ENCODE measurements around the gene AKAP11. TPM values are rescaled to one million over a fixed set of nuclear protein-coding genes. Genes with fewer than 3 reads are reported as not detected.

The AKAP11 gene
- total and polyA plus RNA-seq, 4 experiments from 2014 or later, result 2.7 to 42.6 (median 22.3) TPM

DNA sequence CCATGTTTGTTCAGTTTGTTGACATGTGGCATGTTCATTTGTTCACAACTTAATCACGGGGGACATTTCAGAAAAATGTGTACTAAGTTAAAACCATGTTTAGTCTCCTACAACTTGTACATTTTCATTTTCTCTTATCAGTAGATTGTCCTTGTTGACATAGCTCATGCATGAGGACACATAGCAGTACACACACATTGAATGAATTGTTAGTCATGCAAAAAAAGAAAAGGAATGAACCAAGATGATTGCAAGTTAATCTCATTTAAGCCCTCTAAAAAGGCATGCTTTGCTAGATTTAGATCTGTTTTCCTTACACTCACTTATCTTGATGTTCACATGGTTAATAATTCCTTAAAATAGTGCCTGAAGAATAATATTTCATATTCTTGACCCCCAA, 38.2 kb upstream of the AKAP11 start:
- H3K4me1 ChIP-seq (ENCODE audit: insufficient read depth, low read length), result no peaks in the 10 kb centered on the region
- H3K27ac ChIP-seq (ENCODE audit: low read depth, low read length), result no peak overlapping the region
- no peak overlapping the region for H3K4me3 Mint-ChIP-seq
- intact Hi-C loops (cut with micrococcal nuclease), result no loop called here
- H3K27me3 Mint-ChIP-seq, result no peaks in the 10 kb centered on the region
- H3K4me1 Mint-ChIP-seq, result peaks cover 0 to 1% (median 0%) of the 10 kb centered on the region in 4 donors
- no peak overlapping the region for H3K4me3 ChIP-seq (ENCODE audit: low read length in 2 of 2)
- no peak for DNase-seq
- ChIA-PET POLR2A (ENCODE audit: partially characterized antibody) (no interaction called here), CTCF (ENCODE audit: partially characterized antibody) (no interaction called here)
- no peaks in the 10 kb centered on the region for H3K36me3 ChIP-seq (ENCODE audit: insufficient read depth, low read length)
- H3K27ac Mint-ChIP-seq, result no peak overlapping the region
- no peaks in the 10 kb centered on the region for H3K9me3 Mint-ChIP-seq
- no peaks in the 10 kb centered on the region for H3K27me3 ChIP-seq (ENCODE audit: insufficient read depth, low read length)
- peaks cover 14 to 18% of the 10 kb centered on the region in 2 donors for H3K36me3 Mint-ChIP-seq
- H3K9me3 ChIP-seq (ENCODE audit: control insufficient read depth in 1 of 2, low read length in 2 of 2), result no peaks in the 10 kb centered on the region

DNA sequence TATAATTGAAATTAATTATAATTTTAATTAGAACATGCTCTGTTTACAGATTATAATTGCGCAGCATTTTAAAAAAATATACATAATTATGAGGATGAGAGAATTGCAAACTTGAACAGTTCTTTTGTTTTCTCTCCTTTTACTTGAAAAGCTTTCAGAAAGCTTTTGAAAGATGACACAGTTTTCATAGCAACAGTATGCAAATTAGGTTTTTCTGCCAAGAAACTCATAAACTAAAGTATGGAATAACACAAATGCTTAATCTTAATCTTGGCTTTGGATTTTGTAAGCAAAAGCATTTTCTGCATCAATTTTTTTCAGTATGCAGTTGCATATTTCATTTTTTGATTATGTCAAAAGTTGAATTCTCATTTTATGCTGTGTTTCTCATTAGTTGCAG, 32.8 kb upstream of the AKAP11 start:
- Histone ChIP-seq H3K36me3 (ENCODE audit: insufficient read depth, low read length) (no peaks in the 10 kb centered on the region), H3K27me3 (ENCODE audit: insufficient read depth, low read length) (no peaks in the 10 kb centered on the region), H3K27ac (ENCODE audit: low read depth, low read length) (no peak overlapping the region), H3K4me3 (ENCODE audit: low read length in 2 of 2) (no peak overlapping the region), H3K9me3 (ENCODE audit: control insufficient read depth in 1 of 2, low read length in 2 of 2) (no peaks in the 10 kb centered on the region), H3K4me1 (ENCODE audit: insufficient read depth, low read length) (no peaks in the 10 kb centered on the region)
- H3K36me3 Mint-ChIP-seq, result peaks cover 0 to 22% of the 10 kb centered on the region in 2 donors
- H3K27me3 Mint-ChIP-seq, result no peaks in the 10 kb centered on the region
- H3K27ac Mint-ChIP-seq, result no peak overlapping the region
- intact Hi-C loops (cut with micrococcal nuclease), result no loop called here
- ChIA-PET POLR2A (ENCODE audit: partially characterized antibody) (no interaction called here), CTCF (ENCODE audit: partially characterized antibody) (interaction anchor here (0.6 kb wide), 1 partner anchor 13 kb away, joined by 3 read pairs; no protein-coding TSS in a partner anchor)
- DNase-seq, result no peak
- H3K4me3 Mint-ChIP-seq, result no peak overlapping the region
- H3K9me3 Mint-ChIP-seq, result no peaks in the 10 kb centered on the region
- H3K4me1 Mint-ChIP-seq, result peaks cover 0 to 1% (median 0%) of the 10 kb centered on the region in 4 donors

DNA sequence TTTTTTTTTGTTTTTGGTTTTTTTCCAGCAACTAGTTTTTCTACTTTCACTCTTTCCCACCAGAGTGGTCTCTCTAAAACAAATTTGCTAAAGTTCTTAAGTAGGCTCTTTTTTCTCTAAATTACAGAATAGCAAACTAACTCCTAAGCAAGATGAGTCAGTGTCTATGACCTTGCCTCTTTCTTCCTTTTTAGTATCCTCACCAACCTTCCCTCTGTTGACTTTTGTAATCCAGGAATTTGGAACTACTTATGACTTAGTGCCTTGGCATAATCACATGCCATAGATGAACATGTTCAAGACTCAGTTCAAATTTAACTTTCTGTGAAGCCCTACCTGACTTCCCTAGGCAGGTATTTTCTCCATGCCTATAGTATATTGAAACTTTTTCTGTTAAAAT, 32.3 kb upstream of the AKAP11 start:
- intact Hi-C loops (cut with micrococcal nuclease), result no loop called here
- no peaks in the 10 kb centered on the region for H3K9me3 ChIP-seq (ENCODE audit: control insufficient read depth in 1 of 2, low read length in 2 of 2)
- POLR2A ChIA-PET (ENCODE audit: partially characterized antibody), result no interaction called here
- peaks cover 0 to 1% (median 0%) of the 10 kb centered on the region in 4 donors for H3K4me1 Mint-ChIP-seq
- H3K36me3 Mint-ChIP-seq, result peaks cover 0 to 22% of the 10 kb centered on the region in 2 donors
- H3K4me3 Mint-ChIP-seq, result no peak overlapping the region
- H3K27me3 Mint-ChIP-seq, result no peaks in the 10 kb centered on the region
- no peaks in the 10 kb centered on the region for H3K27me3 ChIP-seq (ENCODE audit: insufficient read depth, low read length)
- CTCF ChIA-PET (ENCODE audit: partially characterized antibody), result no interaction called here
- H3K27ac ChIP-seq (ENCODE audit: low read depth, low read length), result no peak overlapping the region
- no peaks in the 10 kb centered on the region for H3K4me1 ChIP-seq (ENCODE audit: insufficient read depth, low read length)
- H3K4me3 ChIP-seq (ENCODE audit: low read length in 2 of 2), result no peak overlapping the region
- H3K27ac Mint-ChIP-seq, result no peak overlapping the region
- DNase-seq, result no peak
- no peaks in the 10 kb centered on the region for H3K36me3 ChIP-seq (ENCODE audit: insufficient read depth, low read length)
- H3K9me3 Mint-ChIP-seq, result no peaks in the 10 kb centered on the region

DNA sequence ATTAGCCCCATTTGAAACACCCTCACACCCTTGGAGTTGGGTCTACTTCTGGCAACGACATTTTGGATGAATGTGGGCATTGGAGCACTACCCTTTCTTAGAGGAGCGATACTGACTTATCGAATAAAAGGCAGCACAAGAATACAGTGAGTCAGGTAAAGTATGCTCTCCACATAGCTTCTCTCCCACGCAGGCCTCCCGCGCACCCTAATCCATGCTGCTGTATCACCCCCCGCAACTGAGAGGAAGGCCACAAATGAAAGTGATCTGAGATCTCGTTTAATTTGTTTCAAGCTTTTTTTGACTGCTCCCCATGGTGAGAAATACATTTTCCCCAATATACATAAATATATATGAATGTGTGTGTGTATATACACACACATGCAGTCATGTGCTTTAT, 25.4 kb upstream of the AKAP11 start:
- intact Hi-C loops (cut with micrococcal nuclease), result no loop called here
- Histone ChIP-seq H3K4me3 (ENCODE audit: low read length in 2 of 2) (no peak overlapping the region), H3K27me3 (ENCODE audit: insufficient read depth, low read length) (no peaks in the 10 kb centered on the region), H3K9me3 (ENCODE audit: control insufficient read depth in 1 of 2, low read length in 2 of 2) (no peaks in the 10 kb centered on the region), H3K27ac (ENCODE audit: low read depth, low read length) (no peak overlapping the region), H3K4me1 (ENCODE audit: insufficient read depth, low read length) (no peaks in the 10 kb centered on the region), H3K36me3 (ENCODE audit: insufficient read depth, low read length) (no peaks in the 10 kb centered on the region)
- DNase-seq, result no peak
- H3K4me1 Mint-ChIP-seq, result no peaks in the 10 kb centered on the region
- CTCF ChIA-PET (ENCODE audit: partially characterized antibody), result no interaction called here
- peaks cover 0 to 16% of the 10 kb centered on the region in 2 donors for H3K36me3 Mint-ChIP-seq
- POLR2A ChIA-PET (ENCODE audit: partially characterized antibody), result no interaction called here
- H3K27me3 Mint-ChIP-seq, result no peaks in the 10 kb centered on the region
- no peak overlapping the region for H3K4me3 Mint-ChIP-seq
- peak overlapping the region in 1 of 7 donors; percentile 30 for H3K27ac Mint-ChIP-seq
- no peaks in the 10 kb centered on the region for H3K9me3 Mint-ChIP-seq

DNA sequence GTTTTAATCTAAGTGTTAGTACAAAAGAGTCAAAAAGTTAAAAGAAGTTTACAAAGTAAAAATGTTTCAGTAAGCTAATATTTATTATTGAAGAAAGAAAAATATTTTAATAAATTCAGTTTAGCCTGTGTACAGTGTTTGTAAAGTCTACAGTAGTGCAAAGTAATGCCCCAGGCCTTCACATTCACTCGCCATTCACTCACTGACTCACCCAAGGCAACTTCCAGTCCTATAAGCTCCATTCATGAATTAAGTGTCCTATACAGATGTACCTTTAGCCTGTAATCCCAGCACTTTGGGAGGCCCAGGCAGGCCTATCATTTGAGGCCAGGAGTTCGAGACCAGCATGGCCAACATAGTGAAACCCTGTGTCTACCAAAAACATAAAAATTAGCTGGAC, 24.1 kb upstream of the AKAP11 start:
- H3K27ac ChIP-seq (ENCODE audit: low read depth, low read length), result no peak overlapping the region
- no peak for DNase-seq
- no peak overlapping the region for H3K4me3 ChIP-seq (ENCODE audit: low read length in 2 of 2)
- Mint-ChIP-seq H3K27me3 (no peaks in the 10 kb centered on the region), H3K9me3 (no peaks in the 10 kb centered on the region), H3K36me3 (peaks cover 0 to 11% of the 10 kb centered on the region in 2 donors), H3K4me3 (no peak overlapping the region), H3K27ac (no peak overlapping the region), H3K4me1 (no peaks in the 10 kb centered on the region)
- POLR2A ChIA-PET (ENCODE audit: partially characterized antibody), result no interaction called here
- CTCF ChIA-PET (ENCODE audit: partially characterized antibody), result no interaction called here
- no peaks in the 10 kb centered on the region for H3K36me3 ChIP-seq (ENCODE audit: insufficient read depth, low read length)
- H3K4me1 ChIP-seq (ENCODE audit: insufficient read depth, low read length), result no peaks in the 10 kb centered on the region
- H3K9me3 ChIP-seq (ENCODE audit: control insufficient read depth in 1 of 2, low read length in 2 of 2), result no peaks in the 10 kb centered on the region
- intact Hi-C loops (cut with micrococcal nuclease), result no loop called here
- H3K27me3 ChIP-seq (ENCODE audit: insufficient read depth, low read length), result no peaks in the 10 kb centered on the region

DNA sequence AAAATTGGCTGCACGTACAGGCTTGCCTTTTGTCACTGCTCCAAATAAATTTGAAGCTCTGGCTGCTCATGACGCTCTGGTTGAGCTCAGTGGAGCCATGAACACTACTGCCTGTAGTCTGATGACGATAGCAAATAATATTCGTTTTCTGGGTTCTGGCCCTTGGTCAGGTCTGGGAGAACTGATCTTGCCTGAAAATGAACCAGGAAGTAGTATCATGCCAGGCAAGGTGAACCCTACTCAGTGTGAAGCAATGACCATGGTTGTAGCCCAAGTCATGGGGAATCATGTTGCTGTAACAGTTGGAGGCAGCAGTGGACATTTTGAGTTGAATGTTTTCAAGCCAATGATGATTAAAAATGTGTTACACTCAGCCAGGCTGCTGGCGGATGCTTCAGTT, 16.1 kb upstream of the AKAP11 start:
- H3K36me3 ChIP-seq (ENCODE audit: insufficient read depth, low read length), result no peaks in the 10 kb centered on the region
- Mint-ChIP-seq H3K9me3 (no peaks in the 10 kb centered on the region), H3K27ac (no peak overlapping the region), H3K27me3 (peaks cover 2% of the 10 kb centered on the region in 2 donors), H3K4me1 (no peaks in the 10 kb centered on the region), H3K36me3 (no peaks in the 10 kb centered on the region), H3K4me3 (no peak overlapping the region)
- DNase-seq, result no peak
- POLR2A ChIA-PET (ENCODE audit: partially characterized antibody), result no interaction called here
- H3K27me3 ChIP-seq (ENCODE audit: insufficient read depth, low read length), result no peaks in the 10 kb centered on the region
- no peak overlapping the region for H3K4me3 ChIP-seq (ENCODE audit: low read length in 2 of 2)
- H3K4me1 ChIP-seq (ENCODE audit: insufficient read depth, low read length), result no peaks in the 10 kb centered on the region
- CTCF ChIA-PET (ENCODE audit: partially characterized antibody), result no interaction called here
- no peak overlapping the region for H3K27ac ChIP-seq (ENCODE audit: low read depth, low read length)
- intact Hi-C loops (cut with micrococcal nuclease), result no loop called here
- H3K9me3 ChIP-seq (ENCODE audit: control insufficient read depth in 1 of 2, low read length in 2 of 2), result no peaks in the 10 kb centered on the region

DNA sequence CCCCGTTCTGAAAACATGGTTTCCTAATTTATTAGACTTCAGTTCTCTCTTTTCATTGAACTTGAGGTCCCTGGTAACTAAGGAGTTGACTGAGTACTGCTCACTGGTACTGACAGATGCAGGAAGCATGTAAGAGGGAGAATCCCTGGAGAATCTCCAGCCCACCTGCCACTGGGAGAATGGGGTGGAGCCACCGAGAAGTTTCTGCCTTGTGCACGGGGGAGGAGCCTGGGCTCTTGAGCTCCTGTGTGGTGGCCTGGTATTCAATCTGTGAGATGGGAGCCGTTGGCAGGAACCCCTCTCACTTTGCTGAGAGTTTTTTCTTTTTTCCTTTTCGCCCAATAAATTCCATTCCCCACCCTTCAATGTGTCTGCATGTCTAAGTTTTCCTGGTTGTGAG, 13.2 kb upstream of the AKAP11 start:
- no peak overlapping the region for H3K4me3 ChIP-seq (ENCODE audit: low read length in 2 of 2)
- H3K36me3 Mint-ChIP-seq, result no peaks in the 10 kb centered on the region
- no peak overlapping the region for H3K27ac Mint-ChIP-seq
- H3K4me3 Mint-ChIP-seq, result no peak overlapping the region
- intact Hi-C loops (cut with micrococcal nuclease), result no loop called here
- H3K27me3 Mint-ChIP-seq, result peaks cover 3 to 4% of the 10 kb centered on the region in 2 donors
- DNase-seq, result no peak
- H3K4me1 ChIP-seq (ENCODE audit: insufficient read depth, low read length), result no peaks in the 10 kb centered on the region
- no peak overlapping the region for H3K27ac ChIP-seq (ENCODE audit: low read depth, low read length)
- H3K9me3 Mint-ChIP-seq, result no peaks in the 10 kb centered on the region
- POLR2A ChIA-PET (ENCODE audit: partially characterized antibody), result no interaction called here
- H3K27me3 ChIP-seq (ENCODE audit: insufficient read depth, low read length), result no peaks in the 10 kb centered on the region
- no peaks in the 10 kb centered on the region for H3K36me3 ChIP-seq (ENCODE audit: insufficient read depth, low read length)
- H3K4me1 Mint-ChIP-seq, result no peaks in the 10 kb centered on the region
- CTCF ChIA-PET (ENCODE audit: partially characterized antibody), result interaction anchor here (1.4 kb wide), 1 partner anchor 10 kb away, joined by 4 read pairs; no protein-coding TSS in a partner anchor
- no peaks in the 10 kb centered on the region for H3K9me3 ChIP-seq (ENCODE audit: control insufficient read depth in 1 of 2, low read length in 2 of 2)

DNA sequence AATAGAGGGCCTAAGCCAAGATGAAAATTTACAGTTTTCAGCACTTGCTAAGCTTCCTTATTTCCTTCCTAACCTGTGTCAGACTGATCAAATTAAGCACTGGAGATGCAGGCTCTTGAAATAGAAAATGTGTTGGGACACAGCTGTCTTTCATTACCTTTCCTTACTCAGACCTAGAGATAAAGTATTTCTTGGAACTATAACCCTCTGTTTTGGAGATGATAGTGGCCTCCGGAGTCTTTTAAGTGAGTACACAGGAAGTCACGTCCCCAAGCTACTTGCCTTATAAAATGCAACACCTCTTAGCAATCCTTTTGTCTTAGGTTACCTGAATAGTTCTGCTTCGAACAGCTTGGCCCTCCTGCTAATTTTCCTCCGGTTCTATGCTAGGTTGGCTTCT, 12.4 kb upstream of the AKAP11 start:
- Mint-ChIP-seq H3K4me3 (no peak overlapping the region), H3K27ac (peak overlapping the region in 1 of 7 donors; percentile 25), H3K4me1 (no peaks in the 10 kb centered on the region), H3K36me3 (no peaks in the 10 kb centered on the region), H3K9me3 (no peaks in the 10 kb centered on the region), H3K27me3 (peaks cover 2 to 4% of the 10 kb centered on the region in 2 donors)
- intact Hi-C loops (cut with micrococcal nuclease), result no loop called here
- no peaks in the 10 kb centered on the region for H3K36me3 ChIP-seq (ENCODE audit: insufficient read depth, low read length)
- H3K9me3 ChIP-seq (ENCODE audit: control insufficient read depth in 1 of 2, low read length in 2 of 2), result no peaks in the 10 kb centered on the region
- no peak overlapping the region for H3K4me3 ChIP-seq (ENCODE audit: low read length in 2 of 2)
- ChIA-PET POLR2A (ENCODE audit: partially characterized antibody) (interaction anchor here (0.8 kb wide), 1 partner anchor 12 kb away, joined by 3 read pairs; no protein-coding TSS in a partner anchor), CTCF (ENCODE audit: partially characterized antibody) (interaction anchor here (1.4 kb wide), 1 partner anchor 10 kb away, joined by 4 read pairs; no protein-coding TSS in a partner anchor)
- no peak for DNase-seq
- no peaks in the 10 kb centered on the region for H3K4me1 ChIP-seq (ENCODE audit: insufficient read depth, low read length)
- H3K27me3 ChIP-seq (ENCODE audit: insufficient read depth, low read length), result no peaks in the 10 kb centered on the region
- no peak overlapping the region for H3K27ac ChIP-seq (ENCODE audit: low read depth, low read length)
